GM21737 (cell line): Measurements from ENCODE around the gene SLC47A2.
A peak's percentile ranks its signal among the peaks of the same experiment; 100 is the strongest.
"Not testable (repeated sequence)": the region's sequence is repeated elsewhere in the genome, so short reads cannot be mapped to it uniquely, and the experiment has no call there.

Source experiments
- ATAC-seq: cut with Tn5 transposase; IDR thresholded peaks from one replicate; pipeline ENCODE4 v1.9.1; 2021; ENCODE audit warnings: mild to moderate bottlenecking, moderate library complexity; ENCODE audit not compliant: unreplicated experiment

Gene SLC47A2

DNA sequence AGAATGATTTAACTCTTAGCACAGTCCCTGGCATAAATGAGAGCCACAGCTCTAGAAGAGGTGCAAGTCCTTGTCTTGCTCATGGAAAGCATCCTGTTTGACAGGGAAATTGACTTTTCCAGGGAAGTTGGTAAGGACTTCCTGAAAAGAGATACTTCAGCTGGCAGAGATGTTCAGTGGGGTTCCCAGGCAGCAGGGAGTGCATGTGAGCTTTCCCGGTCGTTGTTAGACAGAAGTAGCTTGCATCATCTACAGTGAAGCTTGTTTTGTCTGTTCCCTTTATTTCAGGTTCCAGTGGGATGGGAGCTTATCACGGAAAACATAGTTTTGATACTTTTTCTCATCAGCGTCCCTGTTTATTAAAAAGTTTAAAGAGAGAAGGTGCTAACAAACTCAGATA, 45.0 kb downstream of the SLC47A2 start:
- ATAC-seq = no peak

DNA sequence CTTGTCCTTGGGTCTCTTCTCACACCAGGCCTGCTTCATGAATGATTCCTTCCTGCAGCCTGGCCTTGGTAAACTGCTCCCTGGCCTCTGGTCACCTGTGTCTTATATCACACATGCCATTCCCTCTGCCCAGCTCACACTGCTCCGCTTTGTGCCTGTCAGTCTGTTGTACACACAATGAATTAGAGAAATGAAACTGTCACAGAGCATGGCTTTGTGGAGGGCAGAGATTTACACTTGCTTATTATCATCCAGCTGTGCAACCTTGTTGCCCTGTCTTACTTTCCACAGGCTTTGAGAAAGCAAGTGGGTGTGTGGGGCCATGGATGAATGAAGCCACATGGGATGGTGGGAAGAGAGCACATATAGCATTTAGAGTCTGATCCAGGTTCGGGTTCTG, 45.5 kb downstream of the SLC47A2 start:
- ATAC-seq = no peak

GRCh38 chr17:19669680-19670079, 46.7 kb downstream of the SLC47A2 start:
- ATAC-seq = not testable (repeated sequence)

DNA sequence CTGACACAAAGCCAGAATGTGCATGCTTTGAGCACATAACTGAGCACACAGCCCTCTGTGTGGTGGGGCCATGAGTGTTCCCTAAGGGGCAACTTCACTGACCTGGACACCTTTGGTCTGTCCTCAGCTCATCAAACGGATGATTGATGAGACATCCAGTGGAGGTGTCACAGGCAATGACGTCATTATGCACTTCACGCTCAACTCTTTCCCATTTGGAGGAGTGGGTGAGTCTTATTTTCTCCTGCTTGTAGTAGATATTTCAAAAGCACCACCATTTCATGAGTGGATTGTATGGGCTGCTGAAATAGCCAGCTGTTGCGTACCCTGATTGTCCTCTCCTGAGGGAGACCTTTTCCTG, 51.6 kb downstream of the SLC47A2 start:
- no peak for ATAC-seq

- ATAC-seq = no peak
Measured at GRCh38 chr17:19664136-19664820, 52.1 kb downstream of the SLC47A2 start.

DNA sequence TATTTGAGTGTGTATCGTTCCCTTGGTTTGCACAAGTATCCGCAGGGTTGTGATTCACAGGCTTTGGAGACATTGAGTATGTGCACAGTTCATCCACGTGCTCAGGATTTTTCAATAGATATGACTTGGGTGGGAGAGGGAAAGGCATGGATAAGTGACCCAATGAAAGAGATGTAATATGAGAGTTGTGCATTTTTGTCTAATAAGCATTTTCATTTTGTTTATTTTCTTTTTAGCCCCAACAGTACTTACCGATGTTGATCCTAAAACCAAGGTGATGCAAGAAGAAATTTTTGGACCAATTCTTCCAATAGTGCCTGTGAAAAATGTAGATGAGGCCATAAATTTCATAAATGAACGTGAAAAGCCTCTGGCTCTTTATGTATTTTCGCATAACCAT, 53.3 kb downstream of the SLC47A2 start:
- no peak for ATAC-seq

DNA sequence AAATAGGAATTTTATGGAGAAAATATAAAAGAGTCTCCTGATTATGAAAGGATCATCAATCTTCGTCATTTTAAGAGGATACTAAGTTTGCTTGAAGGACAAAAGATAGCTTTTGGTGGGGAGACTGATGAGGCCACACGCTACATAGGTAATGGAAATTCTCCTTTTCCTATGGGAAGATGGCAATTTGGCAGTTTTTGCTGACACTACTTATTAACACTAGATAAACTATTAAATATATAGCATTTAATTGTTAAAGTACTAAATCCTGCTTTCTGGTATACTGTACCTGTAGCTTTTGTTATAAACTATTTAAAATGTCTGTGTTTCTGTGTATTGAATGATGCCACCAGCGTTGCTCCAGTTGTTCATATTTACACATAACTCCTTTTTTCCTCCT, 55.3 kb downstream of the SLC47A2 start:
- no peak for ATAC-seq

- no peak for ATAC-seq
Measured at GRCh38 chr17:19660219-19660870, 56.0 kb downstream of the SLC47A2 start.

- no peak for ATAC-seq
Measured at GRCh38 chr17:19659366-19660177, 56.8 kb downstream of the SLC47A2 start.

- ATAC-seq = no peak
Measured at GRCh38 chr17:19656851-19657581, 59.4 kb downstream of the SLC47A2 start.

DNA sequence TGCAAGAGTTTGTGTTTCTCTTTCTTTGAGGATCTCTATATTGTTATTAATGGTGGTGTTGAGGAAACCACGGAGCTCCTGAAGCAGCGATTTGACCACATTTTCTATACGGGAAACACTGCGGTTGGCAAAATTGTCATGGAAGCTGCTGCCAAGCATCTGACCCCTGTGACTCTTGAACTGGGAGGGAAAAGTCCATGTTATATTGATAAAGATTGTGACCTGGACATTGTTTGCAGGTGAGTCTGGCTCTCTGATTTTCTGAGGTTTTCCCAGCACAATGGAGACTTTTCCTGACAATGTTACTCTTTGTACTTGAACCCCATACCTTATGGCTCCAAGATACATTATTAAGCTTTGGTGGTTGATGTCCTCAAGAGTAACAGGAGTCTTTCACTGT, 60.0 kb downstream of the SLC47A2 start:
- ATAC-seq = no peak

GRCh38 chr17:19654896-19655295, 61.5 kb downstream of the SLC47A2 start:
- ATAC-seq = no peak

GRCh38 chr17:19654342-19654886, 62.0 kb downstream of the SLC47A2 start:
- ATAC-seq = no peak

DNA sequence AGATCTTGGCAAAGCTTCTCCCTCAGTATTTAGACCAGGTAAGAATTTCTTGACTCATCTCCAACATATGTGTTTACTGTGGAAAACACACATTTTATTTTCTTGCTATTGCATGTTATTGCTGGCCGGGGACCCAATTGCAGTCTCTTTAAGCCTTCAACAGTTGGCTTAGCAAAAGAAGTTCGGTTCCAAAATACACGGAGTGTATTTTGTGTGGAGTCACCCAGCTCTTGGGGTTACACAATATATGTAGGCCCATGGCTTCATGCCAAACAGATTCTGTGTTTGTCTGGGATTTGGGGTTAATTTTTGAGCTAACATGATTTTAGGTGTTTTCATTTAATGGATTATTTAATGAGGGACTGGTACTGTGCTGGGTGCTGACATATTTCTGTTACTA, 63.8 kb downstream of the SLC47A2 start:
- ATAC-seq = no peak

GRCh38 chr17:19651451-19652238, 64.7 kb downstream of the SLC47A2 start:
- ATAC-seq = no peak

- ATAC-seq = no peak
Measured at GRCh38 chr17:19650826-19651225, 65.6 kb downstream of the SLC47A2 start.

- no peak for ATAC-seq
Measured at GRCh38 chr17:19649274-19649541, 67.2 kb downstream of the SLC47A2 start.

- peak; percentile 92 for ATAC-seq
Measured at GRCh38 chr17:19648475-19649273, 67.7 kb downstream of the SLC47A2 start, which contains the start of gene ALDH3A2. Gene ALDH3A2, plus strand, starts transcription at chr17:19648751. Its CDS starts 221 bp downstream, at chr17:19648972.

DNA sequence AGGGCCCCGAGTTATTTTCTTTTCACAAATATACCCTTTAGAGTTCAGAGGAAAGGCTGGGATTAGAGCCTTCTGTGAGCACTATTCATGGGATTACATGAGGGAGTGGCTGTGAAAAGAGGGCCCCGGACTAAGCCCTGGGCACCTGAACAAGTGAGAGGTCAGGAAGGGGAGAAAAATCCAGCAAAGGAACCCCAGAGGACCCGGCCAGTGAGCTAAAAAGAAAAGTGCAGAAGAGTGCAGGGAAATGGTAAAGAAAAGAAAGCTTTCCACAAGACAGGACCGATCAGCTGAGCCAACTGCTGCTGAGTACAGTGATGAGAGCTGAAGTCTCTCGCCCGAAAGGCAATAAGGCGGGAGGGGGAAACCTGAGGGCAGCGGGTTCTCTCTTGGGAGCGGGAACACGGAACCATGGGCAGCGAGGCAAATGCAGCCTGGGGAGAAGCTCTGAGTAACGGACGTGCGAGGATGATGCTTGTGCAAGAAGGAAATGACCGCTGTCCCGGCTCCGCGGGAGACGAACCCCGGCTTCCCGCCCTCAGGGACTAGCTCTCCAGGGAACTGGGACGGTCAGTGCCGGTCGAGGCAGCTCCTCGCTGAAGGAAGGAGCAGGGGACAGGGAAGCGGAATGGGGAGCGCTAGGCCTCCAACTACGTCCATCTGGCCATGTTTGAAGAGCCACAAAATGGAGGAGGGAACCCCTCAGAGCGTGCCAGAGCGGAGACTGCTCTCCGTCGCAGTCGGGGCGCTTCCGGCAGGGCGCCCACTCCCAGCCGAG, 68.5 kb downstream of the SLC47A2 start:
- ATAC-seq = peak; percentile 30
